Measurements from ENCODE around the gene ZNF426.

Gene ZNF426

GRCh38 chr19:9500796-9501195, 37.6 kb downstream of the ZNF426 start:
- H3K36me3 ChIP-seq (ENCODE audit: insufficient read depth), result no peaks in the 10 kb centered on the region
- H3K27me3 ChIP-seq (ENCODE audit: insufficient read depth, low read depth), result no peaks in the 10 kb centered on the region
- no peaks in the 10 kb centered on the region for H3K79me2 ChIP-seq (ENCODE audit: insufficient read depth, low read depth)
- no peak overlapping the region for H2AFZ ChIP-seq (ENCODE audit: low read depth)
- no peak overlapping the region for H3K4me3 ChIP-seq (IDR thresholded peaks at IDR 0.05; ENCODE audit: insufficient read depth, low read depth, low read length)
- no peak overlapping the region for H3K27ac ChIP-seq
- H3K9ac ChIP-seq, result no peak overlapping the region
- H3K4me1 ChIP-seq (ENCODE audit: low read depth, poor library complexity, severe bottlenecking), result no peaks in the 10 kb centered on the region
- H4K20me1 ChIP-seq (ENCODE audit: insufficient read depth), result no peaks in the 10 kb centered on the region
- TF ChIP-seq CTCF (conservative IDR thresholded peaks at IDR 0.05; ENCODE audit: low read depth, low read length), result no peak
- H3K4me2 ChIP-seq, result no peak overlapping the region

- H4K20me1 ChIP-seq (ENCODE audit: insufficient read depth), result no peaks in the 10 kb centered on the region
- H3K9ac ChIP-seq, result no peak within 1 kb of the TSS
- no peaks in the 10 kb centered on the region for H3K79me2 ChIP-seq (ENCODE audit: insufficient read depth, low read depth)
- H3K4me2 ChIP-seq, result no peak within 1 kb of the TSS
- no peaks in the 10 kb centered on the region for H3K36me3 ChIP-seq (ENCODE audit: insufficient read depth)
- no peaks in the 10 kb centered on the region for H3K4me1 ChIP-seq (ENCODE audit: low read depth, poor library complexity, severe bottlenecking)
- H3K27ac ChIP-seq, result no peak within 1 kb of the TSS
- no peak within 1 kb of the TSS for H3K4me3 ChIP-seq (IDR thresholded peaks at IDR 0.05; ENCODE audit: insufficient read depth, low read depth, low read length)
- H3K27me3 ChIP-seq (ENCODE audit: insufficient read depth, low read depth), result no peaks in the 10 kb centered on the region
- H2AFZ ChIP-seq (ENCODE audit: low read depth), result no peak within 1 kb of the TSS
- TF ChIP-seq CTCF (conservative IDR thresholded peaks at IDR 0.05; ENCODE audit: low read depth, low read length), result no peak
These were observed 40.1 kb downstream of the ZNF426 start, which contains the start of gene ZNF560 for GRCh38 chr19:9498183-9498902. Gene ZNF560, minus strand, starts transcription at chr19:9498616. Its CDS starts 23,303 bp downstream, at chr19:9475313.

GRCh38 chr19:9494096-9494495, 44.3 kb downstream of the ZNF426 start:
- Histone ChIP-seq H3K9ac (no peak overlapping the region), H3K4me3 (IDR thresholded peaks at IDR 0.05; ENCODE audit: insufficient read depth, low read depth, low read length) (no peak overlapping the region), H3K4me2 (no peak overlapping the region), H3K4me1 (ENCODE audit: low read depth, poor library complexity, severe bottlenecking) (no peaks in the 10 kb centered on the region), H3K79me2 (ENCODE audit: insufficient read depth, low read depth) (no peaks in the 10 kb centered on the region), H3K27ac (no peak overlapping the region), H3K36me3 (ENCODE audit: insufficient read depth) (no peaks in the 10 kb centered on the region), H2AFZ (ENCODE audit: low read depth) (no peak overlapping the region), H4K20me1 (ENCODE audit: insufficient read depth) (no peaks in the 10 kb centered on the region), H3K27me3 (ENCODE audit: insufficient read depth, low read depth) (no peaks in the 10 kb centered on the region)
- TF ChIP-seq CTCF (conservative IDR thresholded peaks at IDR 0.05; ENCODE audit: low read depth, low read length), result no peak

- TF ChIP-seq CTCF (conservative IDR thresholded peaks at IDR 0.05; ENCODE audit: low read depth, low read length), result no peak
- H3K4me3 ChIP-seq (IDR thresholded peaks at IDR 0.05; ENCODE audit: insufficient read depth, low read depth, low read length), result no peak overlapping the region
These were observed 51.4 kb downstream of the ZNF426 start for GRCh38 chr19:9487016-9487415.

More at GRCh38 chr19:9487016-9487415, 51.4 kb downstream of the ZNF426 start:
- Histone ChIP-seq H3K4me2 (no peak overlapping the region), H3K79me2 (ENCODE audit: insufficient read depth, low read depth) (no peaks in the 10 kb centered on the region), H3K4me1 (ENCODE audit: low read depth, poor library complexity, severe bottlenecking) (no peaks in the 10 kb centered on the region), H3K9ac (no peak overlapping the region), H3K27ac (no peak overlapping the region), H2AFZ (ENCODE audit: low read depth) (no peak overlapping the region), H3K36me3 (ENCODE audit: insufficient read depth) (no peaks in the 10 kb centered on the region), H3K27me3 (ENCODE audit: insufficient read depth, low read depth) (no peaks in the 10 kb centered on the region), H4K20me1 (ENCODE audit: insufficient read depth) (no peaks in the 10 kb centered on the region)

Measured in KMS-11 (cell line).